GM03348 (cell line): ENCODE data around the gene PLD4.

ENCODE experiments used
- DNase-seq: peaks from one replicate; pipeline ENCODE4 v3.0.0; 2012; ENCODE audit warnings: low spot score

PLD4 gene

DNA sequence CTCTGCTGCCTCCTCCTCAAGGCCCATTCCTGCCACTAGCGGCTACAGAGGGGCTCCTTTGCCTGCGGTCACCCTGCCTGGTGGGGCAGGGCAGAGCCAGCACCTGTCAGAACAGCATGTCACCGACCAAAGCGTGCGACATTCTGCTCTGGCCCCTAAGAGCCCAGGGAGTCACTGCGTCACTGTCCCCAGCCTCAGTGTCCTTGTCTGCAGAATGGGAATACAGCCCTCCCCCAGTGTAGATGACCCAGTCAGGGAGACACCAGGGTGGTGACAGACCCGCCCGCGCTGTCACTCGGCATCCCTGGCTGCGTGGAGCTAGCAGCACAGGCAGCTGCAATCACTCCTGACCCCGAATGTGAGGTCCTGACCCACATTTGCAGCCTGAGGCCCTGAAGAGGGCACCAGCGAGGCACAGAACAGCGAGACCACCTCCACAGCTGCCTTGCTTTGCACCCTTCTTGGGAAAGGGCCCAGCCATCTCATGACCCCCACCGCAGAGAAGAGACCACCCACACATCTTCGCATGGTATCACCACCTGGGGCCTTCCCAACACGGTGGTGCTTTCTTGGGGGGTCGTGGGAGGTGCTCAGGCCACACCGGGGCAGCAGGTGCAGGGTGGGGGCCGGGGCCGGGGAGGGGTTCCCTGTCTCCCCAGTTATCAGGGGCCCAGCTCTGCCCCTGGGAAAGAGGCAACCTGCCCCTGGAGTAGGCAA is 51.0 kb downstream of the PLD4 start:
- DNase-seq: no peak

DNA sequence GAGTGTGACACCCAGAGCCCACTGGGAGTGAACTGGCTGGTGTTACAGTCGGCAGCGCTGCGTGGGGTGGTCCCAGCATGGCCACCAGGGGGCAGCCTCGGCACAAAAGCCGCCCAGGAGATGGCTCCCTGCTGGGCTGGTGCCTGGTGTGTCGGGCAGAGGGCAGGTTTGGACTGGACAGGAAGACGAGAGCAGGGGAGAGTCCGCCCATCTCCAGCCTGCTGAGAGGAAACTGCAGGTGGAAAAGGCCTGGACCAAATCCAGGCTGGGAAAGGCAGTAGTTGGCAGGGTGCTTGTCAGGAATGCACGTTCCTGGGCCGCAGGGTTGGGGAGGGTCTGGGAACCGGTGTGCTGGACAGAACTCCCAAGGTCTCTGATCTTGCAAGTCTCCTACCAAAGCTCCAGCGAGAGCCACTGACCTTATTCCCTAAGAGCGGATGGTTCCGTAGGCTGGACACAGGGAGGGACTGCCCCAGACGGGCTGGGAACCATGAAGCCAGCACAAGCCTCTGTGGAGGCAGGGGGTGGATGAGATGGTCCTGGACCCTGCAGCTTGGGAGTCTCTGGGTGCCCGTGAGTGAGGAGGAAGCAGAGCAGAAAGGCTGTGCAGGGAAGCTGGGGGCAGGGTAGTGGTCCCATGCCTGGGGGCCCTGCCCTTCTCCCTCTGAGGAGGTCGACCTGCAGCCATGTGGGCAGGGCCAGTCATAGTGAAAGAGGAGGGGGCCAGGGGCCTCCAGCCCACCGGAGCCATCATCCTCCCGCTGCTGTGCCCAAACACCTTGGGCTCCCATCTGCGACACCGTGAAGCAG is 51.7 kb downstream of the PLD4 start:
- peak; percentile 88 for DNase-seq

DNA sequence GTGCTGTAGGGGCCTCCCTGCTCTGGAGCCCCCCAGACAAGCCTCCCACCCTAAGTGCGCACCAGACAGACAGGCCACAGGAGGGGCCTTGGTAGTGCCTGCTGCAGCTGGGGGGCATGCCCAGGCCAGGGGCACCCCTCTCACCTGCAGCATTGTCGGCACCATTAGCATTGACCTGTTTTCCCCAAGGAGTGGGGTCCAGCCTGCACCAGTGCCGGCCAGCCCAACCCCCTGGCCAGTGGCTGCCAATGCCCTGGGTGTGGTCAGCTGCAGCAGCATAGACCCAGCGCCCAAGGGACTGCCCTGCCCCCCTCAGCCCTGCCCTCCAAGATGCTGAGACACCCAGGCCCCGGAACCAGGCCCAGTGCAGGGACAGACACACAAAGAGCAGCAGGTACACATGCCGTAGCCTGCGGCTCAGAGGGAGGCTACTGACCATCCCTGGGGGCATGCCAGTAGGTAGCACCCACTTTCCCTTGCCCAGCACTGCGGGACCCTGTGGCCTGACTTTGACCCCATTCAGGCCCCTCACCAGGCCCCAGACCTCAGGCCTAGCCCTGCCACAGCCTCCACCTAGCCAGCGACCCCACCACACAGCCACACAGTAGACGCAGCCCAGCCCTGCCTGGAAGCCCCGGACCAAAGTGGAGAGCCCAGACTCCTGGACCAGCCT is 52.5 kb downstream of the PLD4 start:
- DNase-seq: no peak

DNA sequence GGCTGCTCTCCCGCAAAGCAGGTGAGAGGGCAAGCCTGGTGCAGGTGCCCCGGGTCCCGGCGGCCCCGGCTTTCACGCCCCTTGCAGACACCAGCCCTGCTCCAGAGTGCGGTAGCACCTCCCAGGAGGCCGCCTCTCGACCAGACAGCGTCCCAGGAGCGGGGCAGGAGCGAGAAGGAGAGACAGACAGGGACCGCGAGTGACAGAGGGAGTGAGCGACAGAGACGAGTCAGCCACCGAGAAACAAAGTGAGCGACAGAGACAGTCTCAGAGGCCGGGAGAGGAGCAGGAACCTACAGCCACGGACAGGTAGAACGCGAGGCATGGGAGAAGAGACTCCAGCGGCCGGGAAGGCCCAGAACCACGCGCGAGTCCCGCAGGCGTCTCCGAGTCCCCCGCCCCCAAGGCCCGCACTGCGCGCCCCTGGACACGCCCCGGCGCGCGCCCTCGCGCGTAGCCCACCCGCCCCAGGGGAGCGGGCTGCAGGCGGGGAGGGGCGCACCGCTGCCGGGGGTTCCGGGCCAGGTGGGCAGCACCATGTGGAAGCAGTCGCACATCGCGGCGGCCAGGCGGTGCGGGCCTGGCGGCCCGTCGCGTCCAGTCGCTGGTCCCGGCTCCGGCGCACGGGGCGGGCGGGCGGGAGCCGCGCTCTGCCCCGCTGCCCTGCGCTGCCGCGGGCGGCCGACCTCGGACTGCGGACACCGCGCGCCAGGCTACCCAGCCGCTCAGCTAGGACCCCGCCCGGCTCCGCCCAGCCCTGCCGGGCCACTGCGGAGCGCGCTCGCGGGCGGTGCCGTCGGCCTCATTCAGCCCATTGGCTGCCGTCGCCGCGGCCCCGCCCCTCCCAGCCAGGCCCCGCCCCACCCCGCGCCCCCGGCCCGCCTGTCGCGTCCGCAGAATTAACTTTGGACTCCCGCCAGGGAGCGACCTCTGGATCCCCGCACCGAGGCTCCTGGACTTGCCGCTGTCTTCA is 53.3 kb downstream of the PLD4 start, which contains the start of gene AHNAK2:
Gene AHNAK2 (minus strand): TSS at position 694 of the 973 bp plus-strand sequence. CDS start 137 bp downstream, at position 557.
- peak; percentile 93 for DNase-seq

DNA sequence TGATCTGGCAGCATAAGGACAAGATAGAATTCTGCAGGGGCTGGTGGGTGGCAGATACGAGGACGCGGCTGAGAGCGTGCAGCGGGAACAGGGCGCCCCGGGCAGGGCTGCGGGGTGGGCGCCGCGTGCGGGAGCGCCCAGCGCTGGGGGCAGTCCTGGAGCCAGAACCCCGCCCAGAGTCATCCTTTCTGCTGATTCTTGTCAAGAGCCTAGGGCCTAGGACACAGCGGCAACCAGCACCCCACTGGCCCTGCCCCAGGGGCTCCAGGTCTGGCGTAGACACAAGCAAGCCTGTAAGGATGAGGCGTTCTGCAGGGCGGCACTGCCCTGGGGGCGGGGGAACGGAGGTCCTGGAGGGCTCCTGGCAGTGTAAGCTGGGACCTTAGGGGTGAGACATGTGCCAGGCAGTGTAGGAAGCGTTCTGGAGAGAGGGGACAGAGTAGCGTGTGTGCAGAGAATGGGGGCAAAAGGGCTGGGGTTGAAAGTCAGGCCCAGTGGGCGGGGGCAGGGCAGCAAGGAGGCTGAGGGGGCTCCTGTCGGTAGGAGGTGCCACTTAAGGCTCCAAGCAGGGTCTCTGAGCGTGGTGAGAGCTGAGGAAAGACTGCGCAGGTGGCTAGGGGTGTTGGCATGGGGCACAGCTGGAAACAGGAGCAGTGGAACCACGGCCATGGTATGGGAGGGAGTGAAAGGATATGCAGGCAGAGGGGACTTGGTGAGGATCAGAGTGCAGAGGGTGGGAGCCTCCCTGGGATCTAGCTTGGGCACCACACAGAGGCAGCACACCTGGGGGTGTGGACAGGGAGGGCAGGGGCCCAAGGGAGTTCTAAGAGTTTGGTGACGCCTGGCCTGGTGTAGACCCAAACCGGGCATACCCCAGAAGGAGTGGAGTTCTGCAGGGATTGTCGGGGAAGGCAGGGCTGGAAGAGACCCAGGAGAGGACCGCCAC is 54.3 kb downstream of the PLD4 start:
- no peak for DNase-seq

DNA sequence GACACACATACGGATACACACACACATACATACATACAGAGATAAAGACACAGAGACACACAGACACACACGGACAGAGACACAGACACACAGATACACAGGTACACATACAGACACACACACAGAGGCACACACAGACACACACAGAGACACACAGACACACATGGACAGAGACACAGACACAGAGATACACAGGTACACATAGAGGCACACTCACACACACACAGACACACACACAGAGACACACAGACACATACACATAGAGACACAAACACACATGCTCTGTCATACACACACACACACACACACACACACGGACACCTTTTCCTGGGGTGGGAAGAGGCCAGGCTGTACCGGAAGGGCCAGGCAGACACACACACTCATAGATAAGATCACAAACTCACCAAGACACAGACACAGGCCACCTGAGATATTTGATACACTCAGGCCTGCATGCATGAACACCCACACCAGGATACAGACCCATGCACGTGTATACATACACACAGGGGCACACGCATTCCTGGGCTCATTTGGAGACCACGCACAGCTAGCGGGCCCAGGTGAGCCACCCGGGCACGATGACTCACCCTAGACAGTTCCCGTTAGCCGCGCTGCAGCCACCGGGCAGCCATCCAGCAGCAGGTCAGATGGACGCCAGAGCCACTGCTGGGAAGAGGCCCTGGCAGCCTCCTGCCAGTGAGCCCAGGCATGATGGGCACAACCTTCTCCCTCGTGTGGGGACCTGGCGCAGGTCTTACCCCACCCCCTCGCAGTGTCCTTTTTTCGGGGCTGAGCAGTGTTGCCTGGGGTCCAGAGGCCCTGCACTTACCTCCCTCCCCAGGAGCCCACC is 55.3 kb downstream of the PLD4 start:
- DNase-seq: no peak

DNA sequence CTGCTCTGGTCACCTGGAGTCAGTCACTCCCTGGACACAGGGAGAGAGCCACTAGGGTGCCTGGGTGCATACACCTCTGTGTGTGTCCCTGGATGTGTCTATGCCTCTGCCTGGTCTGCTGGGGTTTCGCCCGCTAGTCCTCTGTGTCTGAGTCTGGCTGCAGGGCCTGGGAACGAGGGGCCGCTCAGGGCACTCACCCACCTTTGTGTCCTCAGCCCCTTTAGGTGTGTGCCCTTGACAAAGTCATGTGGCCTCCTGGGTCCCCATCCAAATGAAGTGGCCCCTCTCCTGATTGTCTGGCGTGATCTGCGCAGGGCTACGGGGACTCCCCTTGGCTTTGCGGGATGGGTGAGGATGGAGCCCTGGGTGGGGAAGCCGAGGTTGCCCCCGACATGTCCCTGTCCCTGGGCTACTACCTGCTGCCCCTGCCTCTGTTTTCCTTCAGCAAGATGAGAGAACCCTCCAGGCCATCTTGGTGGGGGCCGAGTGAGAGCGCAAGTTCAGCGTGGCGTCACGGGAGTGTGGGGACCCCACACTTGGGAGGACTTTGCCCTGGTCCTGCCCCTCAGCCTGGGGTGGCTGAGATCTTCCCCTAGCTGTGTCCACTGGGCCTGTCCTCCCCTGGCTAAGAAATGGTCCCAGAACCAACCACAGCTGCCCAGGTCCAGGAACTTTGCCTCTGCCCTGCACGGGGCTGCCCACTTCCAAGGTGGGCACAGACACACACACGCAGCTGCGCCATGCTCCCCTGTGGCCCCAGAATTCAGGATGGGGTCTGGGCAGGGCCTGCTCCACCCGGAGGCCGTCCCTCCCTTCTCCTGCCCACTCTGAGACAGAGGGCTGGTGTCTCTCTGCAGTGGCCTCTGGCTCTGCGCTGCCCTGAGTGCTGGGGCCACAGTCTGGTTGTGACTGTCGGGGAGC is 56.2 kb downstream of the PLD4 start:
- DNase-seq: no peak

DNA sequence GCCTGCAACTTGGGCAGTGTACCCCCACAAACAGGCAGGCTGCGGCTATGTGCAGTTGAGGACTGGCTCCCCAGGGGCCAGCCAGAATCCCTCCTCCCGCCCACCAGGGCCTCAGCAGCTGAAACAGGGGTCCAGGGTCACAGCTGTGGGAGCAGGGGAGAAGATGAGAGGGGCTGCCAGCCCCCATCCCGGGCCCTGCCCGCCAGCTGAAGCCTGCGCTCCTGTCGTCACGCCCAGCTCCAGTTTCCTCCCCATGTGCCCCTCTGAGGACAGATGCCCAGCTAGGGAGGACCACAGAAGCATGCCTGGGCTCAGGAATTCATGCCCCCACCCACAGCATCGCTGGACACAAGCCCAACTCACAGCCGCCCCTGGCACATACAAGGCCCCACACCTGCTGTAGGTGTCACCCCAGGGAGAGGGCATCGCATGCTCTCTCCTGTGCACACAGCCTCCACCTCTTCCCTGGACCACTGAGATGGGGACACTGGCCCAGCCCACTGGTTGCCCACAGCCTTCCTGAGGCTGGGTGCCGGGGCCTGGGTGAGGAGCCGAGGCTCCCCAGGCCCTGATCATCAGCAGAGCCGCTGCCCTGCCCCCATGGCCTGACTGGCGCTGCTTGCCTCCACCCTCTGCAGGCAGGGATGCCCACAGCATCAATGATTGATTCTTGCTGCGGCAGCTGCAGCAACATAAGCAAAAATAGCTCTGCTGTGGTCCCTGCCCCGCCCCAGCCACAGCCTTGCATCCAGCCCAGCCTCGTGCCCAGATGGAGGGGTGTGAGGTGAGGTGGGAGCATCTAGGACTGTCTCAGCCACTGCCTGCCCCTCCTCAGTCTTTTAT is 57.2 kb downstream of the PLD4 start:
- DNase-seq: no peak

DNA sequence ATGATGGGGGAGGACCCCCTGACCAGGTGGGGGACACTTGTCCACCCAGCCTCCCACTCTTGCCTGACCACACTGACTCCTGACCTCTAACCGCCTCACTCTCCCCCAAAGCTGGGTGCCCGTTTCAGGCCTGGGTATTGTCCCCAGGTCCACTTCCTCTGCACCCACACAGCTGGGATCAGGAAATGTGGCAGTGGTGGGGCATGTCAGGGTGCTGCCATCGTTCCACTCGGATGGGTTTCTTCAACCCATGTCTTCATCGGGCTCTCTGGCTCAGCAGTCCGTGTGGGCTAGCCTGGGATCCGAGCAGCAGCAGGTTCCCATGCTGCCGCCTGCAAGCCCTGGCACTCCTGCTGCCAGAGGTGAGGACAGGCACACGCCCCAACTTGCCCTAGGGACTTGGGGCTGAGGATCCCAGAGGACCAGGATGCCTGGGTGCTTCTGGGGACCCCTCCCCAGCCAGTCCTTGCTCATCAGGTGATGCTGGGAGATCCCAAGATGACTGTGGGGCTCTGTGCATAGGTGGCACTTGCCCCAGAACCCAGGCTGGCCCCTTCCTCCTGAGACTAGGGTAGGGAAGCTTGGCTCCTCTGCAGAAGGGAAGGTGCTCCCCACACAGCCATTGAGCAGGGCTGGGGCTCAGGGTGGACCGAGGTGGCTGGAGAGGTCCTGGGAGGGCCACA is 58.0 kb downstream of the PLD4 start:
- no peak for DNase-seq
